ENCODE results near the gene NGLY1.

The NGLY1 gene

GRCh38 chr3:25783661-25784512 lies 644 bp upstream of the NGLY1 start:
- DNase-seq = peak; percentile 18

- DNase-seq = no peak
These were observed 656 bp downstream of the NGLY1 start for GRCh38 chr3:25782636-25782937.

- no peak for DNase-seq
These were observed 1.3 kb downstream of the NGLY1 start for GRCh38 chr3:25781758-25782594.

- DNase-seq = no peak
These were observed 2.0 kb downstream of the NGLY1 start for GRCh38 chr3:25781145-25781757.

- DNase-seq = no peak
These were observed 2.6 kb downstream of the NGLY1 start for GRCh38 chr3:25780618-25781017.

GRCh38 chr3:25775936-25776335 lies 7.3 kb downstream of the NGLY1 start:
- DNase-seq = no peak

- DNase-seq = no peak
These were observed 14.4 kb downstream of the NGLY1 start for GRCh38 chr3:25768851-25769250.

- DNase-seq = no peak
These were observed 31.5 kb downstream of the NGLY1 start for GRCh38 chr3:25751725-25752124.

GRCh38 chr3:25751048-25751447 lies 32.2 kb downstream of the NGLY1 start:
- DNase-seq = no peak

GRCh38 chr3:25749031-25749581 lies 34.1 kb downstream of the NGLY1 start:
- no peak for DNase-seq

GRCh38 chr3:25748189-25748588 lies 35.1 kb downstream of the NGLY1 start:
- DNase-seq = no peak

- DNase-seq = no peak
These were observed 36.2 kb downstream of the NGLY1 start for GRCh38 chr3:25747033-25747432.

GRCh38 chr3:25744470-25744869 lies 38.8 kb downstream of the NGLY1 start:
- DNase-seq = no peak

- DNase-seq = no peak
These were observed 55.1 kb downstream of the NGLY1 start for GRCh38 chr3:25728101-25728500.

- peak; percentile 11 for DNase-seq
These were observed 55.9 kb downstream of the NGLY1 start for GRCh38 chr3:25727316-25727715.

- no peak for DNase-seq
These were observed 57.4 kb downstream of the NGLY1 start for GRCh38 chr3:25725810-25726209.

- no peak for DNase-seq
These were observed 58.1 kb downstream of the NGLY1 start for GRCh38 chr3:25724948-25725645.

- no peak for DNase-seq
These were observed 59.4 kb downstream of the NGLY1 start for GRCh38 chr3:25723802-25724201.

GRCh38 chr3:25719321-25719720 lies 63.9 kb downstream of the NGLY1 start:
- no peak for DNase-seq

- no peak for DNase-seq
These were observed 69.8 kb downstream of the NGLY1 start for GRCh38 chr3:25713341-25713985.

GRCh38 chr3:25711090-25711489 lies 72.2 kb downstream of the NGLY1 start:
- no peak for DNase-seq

GRCh38 chr3:25708036-25708435 lies 75.2 kb downstream of the NGLY1 start:
- DNase-seq = no peak
